HUDEP-2 (cell line): ENCODE results near the gene POLR3E.

Experiments
- DNase-seq, 76 experiments: peaks; one replicate each; lab custom pipeline; 2025; ENCODE audit not compliant: unreplicated experiment in 76 of 76; lab: John Stamatoyannopoulos, UW

The POLR3E gene

DNA sequence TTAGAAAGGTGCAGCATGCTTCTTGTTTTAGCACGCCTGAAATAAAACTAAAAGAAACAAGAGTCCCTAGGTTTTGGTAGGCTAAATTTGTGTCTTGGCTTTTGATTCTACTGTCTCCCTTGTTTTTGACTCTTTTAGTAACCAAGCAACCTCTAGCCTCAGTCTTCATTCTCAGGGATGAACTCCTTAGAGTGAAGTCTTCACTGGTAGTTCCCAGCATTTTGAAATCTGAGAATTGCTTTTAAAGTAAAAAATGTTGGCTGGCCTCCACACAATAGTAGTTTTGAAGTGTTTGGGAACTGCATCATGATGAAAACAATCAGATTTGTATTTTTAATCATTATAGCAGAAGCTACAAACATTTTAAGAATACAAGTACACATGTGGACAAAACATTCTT, 83.3 kb downstream of the POLR3E start:
- no peak for DNase-seq

DNA sequence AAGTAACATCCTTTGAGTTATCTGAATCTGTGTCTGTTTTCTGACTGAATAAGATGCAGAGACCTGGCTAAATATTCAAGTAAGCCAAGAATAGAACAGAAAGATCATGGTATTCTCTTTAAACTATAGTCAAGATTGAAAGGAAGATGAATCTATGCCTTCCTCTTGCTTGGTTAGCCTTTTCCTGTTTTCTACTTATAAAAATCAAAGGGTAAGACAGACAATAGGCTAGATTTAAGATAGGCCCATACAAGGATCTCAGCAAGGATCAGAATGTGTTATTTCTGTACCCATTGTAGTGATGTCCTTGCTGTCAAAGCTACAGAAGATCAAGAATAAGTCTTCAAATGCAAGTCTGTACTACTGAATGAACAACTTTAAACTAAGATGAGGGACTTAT, 84.2 kb downstream of the POLR3E start:
- DNase-seq = no peak

DNA sequence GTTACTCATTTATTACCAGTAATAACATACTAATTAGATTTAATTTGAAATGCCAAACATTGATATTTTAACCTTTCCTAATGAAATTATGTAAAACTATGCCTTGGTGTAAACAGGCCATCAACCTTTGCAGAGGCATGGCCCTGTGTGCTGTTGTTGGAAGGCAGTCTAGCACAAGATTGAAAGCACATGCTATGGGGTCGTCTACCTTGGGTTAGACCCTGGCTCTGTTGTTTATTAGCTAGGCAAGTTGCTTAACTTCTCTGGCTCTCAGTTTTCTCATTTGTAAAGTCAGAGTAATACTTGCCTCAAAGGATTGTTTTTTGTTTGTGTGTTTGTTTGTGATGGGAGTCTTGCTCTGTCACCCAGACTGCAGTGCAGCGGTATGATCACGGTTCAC, 86.6 kb downstream of the POLR3E start:
- no peak for DNase-seq
